ENCODE results near the gene STIL. TPM values are rescaled to one million over a fixed set of nuclear protein-coding genes. Genes with fewer than 3 reads are reported as not detected.

Gene STIL
- total RNA-seq, 4 donors from 2014 or later: under 0.01 to 13.0 (median 1.9) TPM

GRCh38 chr1:47227341-47228232 lies 86.4 kb downstream of the STIL start:
- peak overlapping the region in 1 of 2 donors; percentile 69 for H3K27ac ChIP-seq
- TF ChIP-seq POLR2A (IDR thresholded peaks at IDR 0.05) (no peak), CTCF (IDR thresholded peaks at IDR 0.05) (no peak)
- no peak overlapping the region for H3K4me3 ChIP-seq
- intact Hi-C loops (cut with DNase I; ENCODE audit: low total_unique reads): no loop called here
- no peaks in the 10 kb centered on the region for H3K36me3 ChIP-seq
- DNase-seq: no peak
- peaks cover 0 to 30% of the 10 kb centered on the region in 2 donors for H3K4me1 ChIP-seq
- no peaks in the 10 kb centered on the region for H3K9me3 ChIP-seq
- peaks cover 15 to 68% of the 10 kb centered on the region in 2 donors for H3K27me3 ChIP-seq

- H3K9me3 ChIP-seq: no peaks in the 10 kb centered on the region
- DNase-seq: peak in 1 of 2 donors; percentile 3
- peaks cover 0 to 24% of the 10 kb centered on the region in 2 donors for H3K4me1 ChIP-seq
- intact Hi-C loops (cut with DNase I; ENCODE audit: low total_unique reads): no loop called here
- H3K36me3 ChIP-seq: no peaks in the 10 kb centered on the region
- peaks cover 14 to 62% of the 10 kb centered on the region in 2 donors for H3K27me3 ChIP-seq
- no peak overlapping the region for H3K27ac ChIP-seq
- TF ChIP-seq POLR2A (IDR thresholded peaks at IDR 0.05): no peak
- no peak for TF ChIP-seq CTCF (IDR thresholded peaks at IDR 0.05)
- H3K4me3 ChIP-seq: no peak overlapping the region
Measured at GRCh38 chr1:47226839-47227215, 87.1 kb downstream of the STIL start.

GRCh38 chr1:47226121-47226838 lies 87.7 kb downstream of the STIL start:
- Histone ChIP-seq H3K9me3 (no peaks in the 10 kb centered on the region), H3K4me3 (no peak overlapping the region), H3K4me1 (peaks cover 0 to 19% of the 10 kb centered on the region in 2 donors), H3K27ac (peak overlapping the region in 1 of 2 donors; percentile 57), H3K27me3 (peaks cover 9 to 56% of the 10 kb centered on the region in 2 donors), H3K36me3 (no peaks in the 10 kb centered on the region)
- intact Hi-C loops (cut with DNase I; ENCODE audit: low total_unique reads): no loop called here
- TF ChIP-seq CTCF (IDR thresholded peaks at IDR 0.05): no peak
- no peak for TF ChIP-seq POLR2A (IDR thresholded peaks at IDR 0.05)
- peak in 1 of 2 donors; percentile 12 for DNase-seq

GRCh38 chr1:47225430-47226100 lies 88.4 kb downstream of the STIL start:
- H3K4me3 ChIP-seq: no peak overlapping the region

More at GRCh38 chr1:47225430-47226100, 88.4 kb downstream of the STIL start:
- intact Hi-C loops (cut with DNase I; ENCODE audit: low total_unique reads): no loop called here
- Histone ChIP-seq H3K4me1 (peaks cover 0 to 16% of the 10 kb centered on the region in 2 donors), H3K9me3 (no peaks in the 10 kb centered on the region), H3K27me3 (peaks cover 3 to 49% of the 10 kb centered on the region in 2 donors), H3K27ac (peak overlapping the region in 1 of 2 donors; percentile 57), H3K36me3 (no peaks in the 10 kb centered on the region)
- TF ChIP-seq CTCF (IDR thresholded peaks at IDR 0.05): no peak
- no peak for TF ChIP-seq POLR2A (IDR thresholded peaks at IDR 0.05)
- peak in 1 of 2 donors; percentile 10 for DNase-seq
